PFSK-1 (cell line): Measurements from ENCODE around the gene ESR2.

Experiments used
- POLR2AphosphoS5 ChIP-seq: IDR thresholded peaks from 2 replicates; pipeline ENCODE4 v1.6.1; 2012; ENCODE audit warnings: low read depth, mild to moderate bottlenecking, control low read depth, low read length, moderate library complexity
- TF ChIP-seq, protein P1 (sequence below), 2 experiments: IDR thresholded peaks; 2 replicates each; pipeline versions ENCODE4 v1.6.1 to v1.8.0; 2011 to 2012; ENCODE audit warnings: low read depth in 2 of 2, low read length in 2 of 2, control low read depth in 1 of 2, inconsistent platforms in 1 of 2, mild to moderate bottlenecking in 1 of 2, moderate library complexity in 1 of 2; ENCODE audit not compliant: insufficient read depth in 1 of 2

DNA sequence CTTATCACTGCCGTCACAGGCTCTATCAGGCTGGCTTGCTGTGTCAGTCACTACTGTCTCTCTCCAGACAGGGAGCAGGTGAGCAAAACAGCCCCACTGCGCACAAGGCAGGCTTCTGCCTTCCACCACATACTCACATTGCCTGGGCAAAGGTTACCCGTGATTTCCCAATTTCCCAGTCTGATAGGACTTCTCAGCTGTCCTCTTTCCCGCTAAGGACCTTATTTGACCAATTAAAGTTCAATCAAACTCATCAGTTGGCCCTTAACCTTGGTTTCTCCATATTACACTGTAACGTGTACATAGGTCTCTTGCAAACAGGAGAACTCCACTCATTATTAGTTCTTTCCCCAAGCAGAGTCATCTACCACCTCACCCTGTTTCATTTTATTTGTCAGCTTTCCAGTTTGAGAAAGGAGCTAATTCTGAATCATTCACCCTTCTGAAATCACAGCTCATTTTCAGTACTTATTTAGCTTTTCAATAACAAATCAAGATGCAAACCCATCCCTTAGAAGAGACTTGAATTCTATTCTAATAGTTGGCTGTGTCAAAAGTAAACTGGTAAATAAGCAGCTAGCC is 170.8 kb downstream of the ESR2 start:
- TF ChIP-seq, protein P1, sequence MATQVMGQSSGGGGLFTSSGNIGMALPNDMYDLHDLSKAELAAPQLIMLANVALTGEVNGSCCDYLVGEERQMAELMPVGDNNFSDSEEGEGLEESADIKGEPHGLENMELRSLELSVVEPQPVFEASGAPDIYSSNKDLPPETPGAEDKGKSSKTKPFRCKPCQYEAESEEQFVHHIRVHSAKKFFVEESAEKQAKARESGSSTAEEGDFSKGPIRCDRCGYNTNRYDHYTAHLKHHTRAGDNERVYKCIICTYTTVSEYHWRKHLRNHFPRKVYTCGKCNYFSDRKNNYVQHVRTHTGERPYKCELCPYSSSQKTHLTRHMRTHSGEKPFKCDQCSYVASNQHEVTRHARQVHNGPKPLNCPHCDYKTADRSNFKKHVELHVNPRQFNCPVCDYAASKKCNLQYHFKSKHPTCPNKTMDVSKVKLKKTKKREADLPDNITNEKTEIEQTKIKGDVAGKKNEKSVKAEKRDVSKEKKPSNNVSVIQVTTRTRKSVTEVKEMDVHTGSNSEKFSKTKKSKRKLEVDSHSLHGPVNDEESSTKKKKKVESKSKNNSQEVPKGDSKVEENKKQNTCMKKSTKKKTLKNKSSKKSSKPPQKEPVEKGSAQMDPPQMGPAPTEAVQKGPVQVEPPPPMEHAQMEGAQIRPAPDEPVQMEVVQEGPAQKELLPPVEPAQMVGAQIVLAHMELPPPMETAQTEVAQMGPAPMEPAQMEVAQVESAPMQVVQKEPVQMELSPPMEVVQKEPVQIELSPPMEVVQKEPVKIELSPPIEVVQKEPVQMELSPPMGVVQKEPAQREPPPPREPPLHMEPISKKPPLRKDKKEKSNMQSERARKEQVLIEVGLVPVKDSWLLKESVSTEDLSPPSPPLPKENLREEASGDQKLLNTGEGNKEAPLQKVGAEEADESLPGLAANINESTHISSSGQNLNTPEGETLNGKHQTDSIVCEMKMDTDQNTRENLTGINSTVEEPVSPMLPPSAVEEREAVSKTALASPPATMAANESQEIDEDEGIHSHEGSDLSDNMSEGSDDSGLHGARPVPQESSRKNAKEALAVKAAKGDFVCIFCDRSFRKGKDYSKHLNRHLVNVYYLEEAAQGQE (IDR thresholded peaks at IDR 0.05; ENCODE audit: insufficient read depth in 1 of 2, low read depth in 2 of 2, low read length in 2 of 2): no peak
- no peak for TF ChIP-seq POLR2AphosphoS5
